H1 (cell line): ENCODE results near the gene ADCY2. TPM values are rescaled to one million over a fixed set of nuclear protein-coding genes. Genes with fewer than 3 reads are reported as not detected.

Experiments used
- EGR1 ChIP-seq: IDR thresholded peaks from 2 replicates; pipeline ENCODE4 v1.6.1; 2011; ENCODE audit warnings: low read depth, low read length, borderline replicate concordance
- RNF2 ChIP-seq: fragments of 200-900, 300-1000 bp; sonication (generic); IDR thresholded peaks from 2 replicates; pipeline ENCODE4 v1.7.1; 2016; ENCODE audit warnings: borderline replicate concordance, low read depth, mild to moderate bottlenecking, antibody characterized with exemption, low read length; ENCODE audit not compliant: poor library complexity, severe bottlenecking; ENCODE audit errors: missing control alignments
- RXRA ChIP-seq: IDR thresholded peaks from 2 replicates; pipeline ENCODE4 v1.6.1; 2011; ENCODE audit warnings: low read depth, mild to moderate bottlenecking, low read length, moderate library complexity; ENCODE audit not compliant: insufficient read depth
- polyA plus RNA-seq, 7 experiments: library from polyadenylated mRNA; depleted of rRNA in 3 of 7; stranded (reverse) in 5 of 7; unstranded in 2 of 7; fragments of >200 nt in 5 of 7; fragments of 200-250 nt in 2 of 7; gene quantifications; 1 replicate in 5 of 7; 2 replicates in 1 of 7; 4 replicates in 1 of 7; pipeline versions ENCODE4 v1.2.1 to v1.2.3, GENCODE V29; 2011 to 2013; ENCODE audit warnings: missing spikeins in 2 of 7, mixed read lengths in 2 of 7
- total RNA-seq: library from RNA; stranded (reverse); fragmentation: NEBNext Ultra II Directional; extraction: Animal tissue kit (Norgen Biotek cat#: 25700); gene quantifications from 2 replicates; pipeline ENCODE4 v1.2.1, GENCODE V29; 2021
- TF ChIP-seq, protein P1 (sequence below): IDR thresholded peaks from 2 replicates; pipeline ENCODE4 v1.6.1; 2012; ENCODE audit warnings: inconsistent platforms

The ADCY2 gene
- total and polyA plus RNA-seq, 2 of the 8 experiments (the other 6 are each of a cell fraction or from before 2014, with no cell fraction given) = 35.8 to 122 TPM

GRCh38 chr5:7811715-7812114, 415.8 kb downstream of the ADCY2 start (continued):
- no peak for TF ChIP-seq RNF2
- no peak for TF ChIP-seq EGR1
- TF ChIP-seq, protein P1, sequence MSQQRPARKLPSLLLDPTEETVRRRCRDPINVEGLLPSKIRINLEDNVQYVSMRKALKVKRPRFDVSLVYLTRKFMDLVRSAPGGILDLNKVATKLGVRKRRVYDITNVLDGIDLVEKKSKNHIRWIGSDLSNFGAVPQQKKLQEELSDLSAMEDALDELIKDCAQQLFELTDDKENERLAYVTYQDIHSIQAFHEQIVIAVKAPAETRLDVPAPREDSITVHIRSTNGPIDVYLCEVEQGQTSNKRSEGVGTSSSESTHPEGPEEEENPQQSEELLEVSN = no peak
- no peak for TF ChIP-seq RXRA
